ENCODE results near the gene CYTH2. TPM values are rescaled to one million over a fixed set of nuclear protein-coding genes. Genes with fewer than 3 reads are reported as not detected.

CYTH2 gene
- total and polyA plus RNA-seq, 2 of the 8 experiments (the other 6 are each of a cell fraction or from before 2014, with no cell fraction given): 43.7 to 71.4 TPM

GRCh38 chr19:48501494-48502349 lies 32.6 kb downstream of the CYTH2 start:
- no peak overlapping the region for H2BK15ac ChIP-seq (ENCODE audit: low read length)
- peak overlapping the region in 1 of 4 experiments; percentile 39; a peak in 2 of 7 replicates for H3K9ac ChIP-seq (replicated peaks in 1 of 4; ENCODE audit: extremely low read depth in 1 of 4, low read depth in 3 of 4, low read length in 3 of 4)
- H2AK5ac ChIP-seq (ENCODE audit: low read depth, low read length): no peak overlapping the region
- H3K56ac ChIP-seq (replicated peaks; ENCODE audit: insufficient read length, low read depth, low read length): no peak overlapping the region
- peak overlapping the region; percentile 34 for H4K91ac ChIP-seq (replicated peaks; ENCODE audit: insufficient read length, low read length)
- H3K18ac ChIP-seq (ENCODE audit: extremely low read depth, low read length): peak overlapping the region; percentile 32; the same call in 1 of the 2 replicates
- no peak overlapping the region for H3K23ac ChIP-seq (ENCODE audit: insufficient read length)
- WGBS, 2 experiments (ENCODE audit: extremely low coverage in 1 of 2, insufficient coverage in 1 of 2, insufficient read length in 1 of 2, insufficient replicate concordance in 2 of 2, low coverage in 1 of 2, low lambda C conversion rate in 2 of 2, missing lambda C conversion rate in 1 of 2): 3% methylated on average over 12 of the region's 20 CpGs; no CpG with 5 or more reads in 1 of the 2 experiments
- H3K4me3 ChIP-seq (ENCODE audit: extremely low read depth in 1 of 4, insufficient read depth in 2 of 4, low read depth in 3 of 4, low read length in 4 of 4): peak overlapping the region; percentile 19 to 60 (median 44); a peak in 7 of 8 replicates
- peak overlapping the region; percentile 58; the same call in 1 of the 2 replicates for H3K27ac ChIP-seq (ENCODE audit: low read depth, low read length)
- ChIA-PET POLR2A (ENCODE audit: partially characterized antibody) (interaction anchor here (0.6 to 9.5 kb wide), 8 partner anchors 12 to 128 kb away, joined by 3 to 59 read pairs (median 4); partner anchors contain the start of genes FAM83E, RPL18 and SPHK2), CTCF (ENCODE audit: partially characterized antibody) (interaction anchor here (0.6 to 9.6 kb wide), 10 partner anchors 12 to 148 kb away, joined by 3 to 353 read pairs (median 4); no protein-coding TSS in a partner anchor)
- H4K20me1 ChIP-seq (replicated peaks in 1 of 2; ENCODE audit: control insufficient read depth in 1 of 2, insufficient read depth in 2 of 2, low read length in 2 of 2): peaks cover 0 to 2% of the 10 kb centered on the region in 2 experiments
- peaks cover 8% of the 10 kb centered on the region; the same call in 1 of the 2 replicates for H3K23me2 ChIP-seq (ENCODE audit: low read depth, low read length)
- no peaks in the 10 kb centered on the region; a peak in 1 of 8 replicates for H3K36me3 ChIP-seq (ENCODE audit: control insufficient read depth in 2 of 4, insufficient read depth in 4 of 4, low read length in 3 of 4)
- H4K8ac ChIP-seq (ENCODE audit: extremely low read depth, insufficient read depth, low read length): peak overlapping the region; percentile 78; the same call in 1 of the 2 replicates
- peak overlapping the region; percentile 41 for H4K5ac ChIP-seq (ENCODE audit: insufficient read length, low read depth, low read length)
- no peaks in the 10 kb centered on the region for H3K9me3 ChIP-seq (ENCODE audit: insufficient read depth in 2 of 2, low read depth in 1 of 2, low read length in 1 of 2)
- no peaks in the 10 kb centered on the region for H3K79me2 ChIP-seq (ENCODE audit: control insufficient read depth in 1 of 2, insufficient read depth in 2 of 2, low read length in 2 of 2)
- peak overlapping the region; percentile 94 for H2BK5ac ChIP-seq (ENCODE audit: low read depth, low read length)
- H3K4me1 ChIP-seq (replicated peaks in 1 of 4; ENCODE audit: control insufficient read depth in 3 of 4, insufficient read depth in 4 of 4, low read length in 3 of 4): peaks cover 0 to 14% (median 12%) of the 10 kb centered on the region in 4 experiments; a peak in 6 of 7 replicates
- peak overlapping the region; percentile 80; the same call in 1 of the 2 replicates for H2BK12ac ChIP-seq (ENCODE audit: low read depth, low read length)
- no peak overlapping the region for H3K14ac ChIP-seq (ENCODE audit: insufficient read length)
- DNase-seq (ENCODE audit: low read depth in 1 of 2, low spot score in 2 of 2) (peak; percentile 96 to 100), FAIRE-seq (peak; percentile 77)
- H2AFZ ChIP-seq (ENCODE audit: low read length): no peak overlapping the region
- peak overlapping the region; percentile 68 to 92 for H3K4me2 ChIP-seq (ENCODE audit: insufficient read depth in 1 of 2, low read depth in 2 of 2, low read length in 2 of 2)
- no peaks in the 10 kb centered on the region for H3K79me1 ChIP-seq (ENCODE audit: low read depth, low read length)
- no peak overlapping the region for H3K4ac ChIP-seq (replicated peaks; ENCODE audit: insufficient read length, low read depth, low read length)
- no peak overlapping the region for H2BK20ac ChIP-seq (ENCODE audit: low read length)
- H3K27me3 ChIP-seq (replicated peaks in 1 of 4; ENCODE audit: control insufficient read depth in 3 of 4, extremely low read depth in 1 of 4, insufficient read depth in 3 of 4, low read length in 3 of 4): no peaks in the 10 kb centered on the region
- H2BK120ac ChIP-seq (replicated peaks; ENCODE audit: low read depth, low read length): no peak overlapping the region
- TF ChIP-seq SP1 (IDR thresholded peaks at IDR 0.05; ENCODE audit: low read depth, low read length): peak; percentile 89
- TF ChIP-seq RFX5 (IDR thresholded peaks at IDR 0.05; ENCODE audit: borderline replicate concordance, low read depth, low read length): no peak
- no peak for TF ChIP-seq SUZ12 (IDR thresholded peaks at IDR 0.05; ENCODE audit: low read length)
- no peak for TF ChIP-seq CEBPB (IDR thresholded peaks at IDR 0.05; ENCODE audit: low read depth, low read length)
- TF ChIP-seq ATF3 (IDR thresholded peaks at IDR 0.05; ENCODE audit: insufficient read depth, low read depth, low read length): peak; percentile 59; the same call in 1 of the 2 replicates
- TF ChIP-seq SAP30 (IDR thresholded peaks at IDR 0.05; ENCODE audit: insufficient read depth, insufficient replicate concordance, low read length): no peak
- no peak for TF ChIP-seq TAF7 (optimal IDR thresholded peaks at IDR 0.05; ENCODE audit: borderline replicate concordance, low read depth, low read length)
- TF ChIP-seq TCF12 (IDR thresholded peaks at IDR 0.05; ENCODE audit: low read depth, low read length): no peak
